Heart right ventricle (tissue), 16 donors: ENCODE data around the gene ANAPC16. TPM values are rescaled to one million over a fixed set of nuclear protein-coding genes. Genes with fewer than 3 reads are reported as not detected.
"Not testable (repeated sequence)": the region's sequence is repeated elsewhere in the genome, so short reads cannot be mapped to it uniquely, and the experiment has no call there.

Source experiments
- ATAC-seq, 8 donors: fragments of 200-7000 bp; cut with Tn5 transposase; one replicate each; pipeline ENCODE4 v1.9.1; 2020; ENCODE audit warnings: mild to moderate bottlenecking in 8 of 8, moderate library complexity in 8 of 8, moderate number of reproducible peaks in 1 of 8
- DNase-seq, 2 donors: peaks; one replicate each; pipeline ENCODE4 v3.0.0-alpha.2; 2020
- H3K27ac ChIP-seq, 10 donors: fragments of 200-600 bp; sonication (generic) in 2 of 10; one replicate each; pipeline versions ENCODE4 v1.5.0 to v1.8.0; 2020 to 2022; ENCODE audit warnings: mild to moderate bottlenecking in 3 of 10
- H3K27me3 ChIP-seq, 7 donors: fragments of 200-600 bp; one replicate each; pipeline ENCODE4 v1.8.0; 2021 to 2022; ENCODE audit warnings: mild to moderate bottlenecking in 2 of 7
- H3K36me3 ChIP-seq, 9 donors: fragments of 200-600 bp; sonication (generic) in 1 of 9; one replicate each; pipeline versions ENCODE4 v1.5.0 to v1.8.0; 2020 to 2022; ENCODE audit warnings: mild to moderate bottlenecking in 2 of 9
- H3K4me1 ChIP-seq, 9 donors: fragments of 200-600 bp; sonication (generic) in 1 of 9; one replicate each; pipeline versions ENCODE4 v1.5.0 to v1.8.0; 2020 to 2022; ENCODE audit warnings: mild to moderate bottlenecking in 4 of 9
- H3K4me3 ChIP-seq, 10 donors: fragments of 200-600 bp; sonication (generic) in 2 of 10; one replicate each; pipeline versions ENCODE4 v1.5.0 to v1.8.0; 2020 to 2022; ENCODE audit warnings: mild to moderate bottlenecking in 7 of 10, moderate library complexity in 2 of 10
- H3K9me3 ChIP-seq, 11 donors: fragments of 200-600 bp in 10 of 11; sonication (generic) in 2 of 11; one replicate each; pipeline versions ENCODE4 v1.5.0 to v1.8.0; 2013 to 2022; ENCODE audit warnings: mild to moderate bottlenecking in 2 of 11, control low read depth in 1 of 11, moderate library complexity in 1 of 11
- WGBS, 2 donors: extraction: QIAGEN DNeasy Blood & Tissue Kit; methylation state at CpG; one replicate each; pipeline ENCODE4 v1.1.7; 2013; ENCODE audit warnings: inconsistent platforms in 1 of 2; 5-methylcytosine and 5-hydroxymethylcytosine counted together
- intact Hi-C, 10 donors: fragments of 100-400 bp; cut with DNase I; formaldehyde crosslinking; loops; one replicate each; pipeline versions ENCODE4 v1.11.1 to v1.14.2; 2022
- polyA plus RNA-seq, 2 donors: library from polyadenylated mRNA; stranded (reverse); fragments of 200-250 nt; gene quantifications; one replicate each; pipeline ENCODE4 v1.2.3, GENCODE V29; 2013
- total RNA-seq, 10 donors: library from RNA; stranded (reverse); fragmentation: NEBNext Ultra II Directional in 3 of 10; extraction: Animal tissue kit (Norgen Biotek cat#: 25700) in 3 of 10; gene quantifications; one replicate each; pipeline versions ENCODE4 v1.2.1 to v1.2.4, GENCODE V29; 2021 to 2023
- TF ChIP-seq, protein P1 (sequence below), 9 donors: fragments of 200-600 bp; sonication (generic) in 2 of 9; IDR thresholded peaks; one replicate each; pipeline versions ENCODE4 v1.5.0 to v1.8.0; 2021 to 2022; ENCODE audit warnings: antibody characterized with exemption in 9 of 9, mild to moderate bottlenecking in 5 of 9, moderate library complexity in 1 of 9
- donor health status: Arrhythmogenic right ventricular cardiomyopathy.
- donor health status: ischemic (EF 13 %, LVEDD 7.1; RV severe dilation, severe dysfunction).
- donor health status: healthy with polysubstance abuse.
- donor health status: DM: no; HTN: yes; CAD: no.
- donor health status: DM: no; HTN: no; CAD: no.
- donor health status: ischemic (EF 25% LVEDD 6.9; RV normal size, moderate dysfunction).
- donor health status: ischemic (EF 25% LVEDD 5.7; RV mildly dilated, moderate dysfunction).
- donor health status: healthy.
- donor health status: DM: yes; HTN: yes; CAD: no.
- donor health status: Ischemic cardiomyopathy.
- donor health status: ischemic (EF 35%, LVEDD 5.7; RV mildly dilated, moderate dysfunction).
- donor health status: nonischemic (EF 11% LVEDD 7.7; RV severe dilation, severe dysfunction).
- donor health status: DM: yes; HTN: yes; CAD: no.
- donor health status: PGD.
- donor health status: ischemic (EF 29% LVEDD 5.4; RV normal size, mild dysfunction).
- donor health status: nonischemic (EF 23%, LVEDD 6.1; RV moderate dilation, normal function).

The ANAPC16 gene
- total and polyA plus RNA-seq, 12 donors: 129 to 246 (median 206) TPM

DNA sequence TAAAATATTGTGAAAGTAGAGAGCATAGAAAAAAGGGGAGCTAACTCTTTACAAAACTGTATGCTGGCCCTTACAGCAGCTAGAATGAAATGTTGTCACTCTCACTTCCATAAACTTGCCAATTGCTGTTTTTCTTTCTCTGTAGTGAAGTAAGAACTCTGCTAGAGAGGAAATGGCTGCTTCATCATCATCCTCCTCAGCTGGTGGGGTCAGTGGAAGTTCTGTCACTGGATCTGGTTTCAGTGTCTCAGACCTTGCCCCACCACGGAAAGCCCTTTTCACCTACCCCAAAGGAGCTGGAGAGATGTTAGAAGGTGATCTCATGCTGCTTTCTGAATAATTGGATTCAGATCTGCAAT lies 7.9 kb downstream of the ANAPC16 start:
- peak overlapping the region in 9 of 10 donors; percentile 9 to 86 (median 59) for H3K27ac ChIP-seq
- no peak for DNase-seq
- ATAC-seq: peak in 3 of 8 donors; percentile 37 to 49 (median 48)
- H3K4me1 ChIP-seq: peaks cover 0 to 51% (median 34%) of the 10 kb centered on the region in 9 donors
- no peak overlapping the region for H3K4me3 ChIP-seq
- TF ChIP-seq, protein P1, sequence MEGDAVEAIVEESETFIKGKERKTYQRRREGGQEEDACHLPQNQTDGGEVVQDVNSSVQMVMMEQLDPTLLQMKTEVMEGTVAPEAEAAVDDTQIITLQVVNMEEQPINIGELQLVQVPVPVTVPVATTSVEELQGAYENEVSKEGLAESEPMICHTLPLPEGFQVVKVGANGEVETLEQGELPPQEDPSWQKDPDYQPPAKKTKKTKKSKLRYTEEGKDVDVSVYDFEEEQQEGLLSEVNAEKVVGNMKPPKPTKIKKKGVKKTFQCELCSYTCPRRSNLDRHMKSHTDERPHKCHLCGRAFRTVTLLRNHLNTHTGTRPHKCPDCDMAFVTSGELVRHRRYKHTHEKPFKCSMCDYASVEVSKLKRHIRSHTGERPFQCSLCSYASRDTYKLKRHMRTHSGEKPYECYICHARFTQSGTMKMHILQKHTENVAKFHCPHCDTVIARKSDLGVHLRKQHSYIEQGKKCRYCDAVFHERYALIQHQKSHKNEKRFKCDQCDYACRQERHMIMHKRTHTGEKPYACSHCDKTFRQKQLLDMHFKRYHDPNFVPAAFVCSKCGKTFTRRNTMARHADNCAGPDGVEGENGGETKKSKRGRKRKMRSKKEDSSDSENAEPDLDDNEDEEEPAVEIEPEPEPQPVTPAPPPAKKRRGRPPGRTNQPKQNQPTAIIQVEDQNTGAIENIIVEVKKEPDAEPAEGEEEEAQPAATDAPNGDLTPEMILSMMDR (IDR thresholded peaks at IDR 0.05): no peak
- WGBS, 2 donors: 61 to 63% methylated on average over 1 of the region's 1 CpG
- H3K36me3 ChIP-seq: peaks cover 0 to 73% (median 3%) of the 10 kb centered on the region in 9 donors
- intact Hi-C loops: loop anchor here in 9 of 10 donors (5.0 to 10.0 kb wide), 13 partner anchors 89 to 269 kb away; partner anchors contain the start of gene CHST3 (in 2 of the 9)
- H3K9me3 ChIP-seq: no peaks in the 10 kb centered on the region
- H3K27me3 ChIP-seq: no peaks in the 10 kb centered on the region

- Histone ChIP-seq H3K27ac (peak overlapping the region in 6 of 10 donors; percentile 9 to 86 (median 61)), H3K4me1 (peaks cover 0 to 51% (median 32%) of the 10 kb centered on the region in 9 donors), H3K36me3 (peaks cover 0 to 76% (median 3%) of the 10 kb centered on the region in 9 donors)
- ATAC-seq, DNase-seq, H3K9me3 ChIP-seq, H3K27me3 ChIP-seq, H3K4me3 ChIP-seq: not testable (repeated sequence)
- 90 to 93% methylated on average over 6 of the region's 6 CpGs for WGBS, 2 donors
- intact Hi-C loops: loop anchor here in 9 of 10 donors (5.0 to 10.0 kb wide), 13 partner anchors 89 to 269 kb away; partner anchors contain the start of gene CHST3 (in 2 of the 9)
These were observed 8.4 kb downstream of the ANAPC16 start for GRCh38 chr10:72224191-72224590.

DNA sequence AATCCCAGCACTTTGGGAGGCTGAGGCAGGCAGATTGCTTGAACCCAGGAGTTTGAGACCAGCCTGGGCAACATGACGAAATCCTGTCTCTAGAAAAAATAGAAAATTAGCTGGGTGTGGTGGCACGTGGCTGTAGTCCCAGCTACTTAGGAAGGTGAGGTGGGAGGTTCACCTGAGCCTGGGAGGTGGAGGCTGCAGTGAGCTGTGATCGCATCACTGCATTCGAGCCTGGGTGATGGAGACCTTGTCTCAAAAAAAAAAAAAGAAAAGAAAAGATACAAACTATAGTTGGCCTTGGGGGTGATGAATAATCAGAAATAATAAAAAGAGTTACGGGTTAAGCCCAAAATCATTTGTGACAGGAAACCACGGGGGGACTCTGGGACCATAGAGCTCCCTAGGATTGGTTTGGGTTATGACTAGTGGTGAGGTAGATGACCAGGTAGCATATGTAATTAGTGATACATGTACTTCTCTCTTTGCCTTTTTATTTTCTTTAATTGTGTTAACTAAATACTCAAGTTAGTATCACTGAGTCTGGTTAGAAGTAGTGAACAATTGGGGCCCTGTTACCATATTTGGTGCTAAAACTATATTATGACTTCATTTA lies 10.7 kb downstream of the ANAPC16 start:
- H3K36me3 ChIP-seq: peaks cover 0 to 82% (median 7%) of the 10 kb centered on the region in 9 donors
- no peaks in the 10 kb centered on the region for H3K27me3 ChIP-seq
- intact Hi-C loops: loop anchor here in 7 of 10 donors (5.0 to 10.0 kb wide), 9 partner anchors 92 to 272 kb away; partner anchors contain the start of gene CHST3 (in 1 of the 7)
- no peak overlapping the region for H3K27ac ChIP-seq
- no peak overlapping the region for H3K4me3 ChIP-seq
- TF ChIP-seq, protein P1 (IDR thresholded peaks at IDR 0.05): no peak
- no peak for DNase-seq
- ATAC-seq: no peak
- 86 to 91% methylated on average over 6 of the region's 6 CpGs for WGBS, 2 donors
- peaks cover 0 to 63% (median 40%) of the 10 kb centered on the region in 9 donors for H3K4me1 ChIP-seq
- H3K9me3 ChIP-seq: no peaks in the 10 kb centered on the region

GRCh38 chr10:72227826-72228225 lies 12.0 kb downstream of the ANAPC16 start:
- WGBS, 2 donors: 87 to 97% methylated on average over 5 to 6 of the region's 6 CpGs

More at GRCh38 chr10:72227826-72228225, 12.0 kb downstream of the ANAPC16 start:
- ATAC-seq: no peak
- Histone ChIP-seq H3K27ac (peak overlapping the region in 2 of 10 donors; percentile 24 to 49), H3K9me3 (no peaks in the 10 kb centered on the region), H3K36me3 (peaks cover 0 to 91% (median 9%) of the 10 kb centered on the region in 9 donors), H3K4me1 (peaks cover 0 to 55% (median 37%) of the 10 kb centered on the region in 9 donors), H3K27me3 (no peaks in the 10 kb centered on the region), H3K4me3 (no peak overlapping the region)
- TF ChIP-seq, protein P1 (IDR thresholded peaks at IDR 0.05): no peak
- no peak for DNase-seq
- intact Hi-C loops: loop anchor here in 7 of 10 donors (5.0 to 10.0 kb wide), 9 partner anchors 93 to 273 kb away; partner anchors contain the start of gene CHST3 (in 1 of the 7)
